HepG2 (cell line): ENCODE results near the gene SAMD14. TPM values are rescaled to one million over a fixed set of nuclear protein-coding genes. Genes with fewer than 3 reads are reported as not detected.
A peak's percentile ranks its signal among the peaks of the same experiment; 100 is the strongest.

ENCODE experiments used
- ARID4A ChIP-seq: sonication (generic); formaldehyde crosslinking; IDR thresholded peaks from 2 replicates; pipeline ENCODE4 v1.5.0; 2020; ENCODE audit warnings: mild to moderate bottlenecking, missing genetic modification reagents, borderline replicate concordance
- BHLHE40 ChIP-seq: IDR thresholded peaks from 2 replicates; pipeline ENCODE4 v1.6.1; 2011; ENCODE audit warnings: low read length, improper control_type of control experiment
- CAMTA2 ChIP-seq: sonication (generic); formaldehyde crosslinking; IDR thresholded peaks from 2 replicates; pipeline ENCODE4 v1.4.0; 2020; ENCODE audit warnings: mild to moderate bottlenecking, missing genetic modification reagents, borderline replicate concordance
- HIVEP1 ChIP-seq: sonication (generic); formaldehyde crosslinking; IDR thresholded peaks from 2 replicates; pipeline ENCODE4 v1.4.0; 2020; ENCODE audit warnings: mild to moderate bottlenecking, missing genetic modification reagents
- HNF4G ChIP-seq, 2 experiments: sonication (generic) in 1 of 2; formaldehyde crosslinking in 1 of 2; IDR thresholded peaks; 2 replicates each; pipeline versions ENCODE4 v1.4.0 to v1.6.1; 2011 to 2020; ENCODE audit warnings: borderline replicate concordance in 2 of 2, low read depth in 2 of 2, mild to moderate bottlenecking in 2 of 2, low read length in 1 of 2, missing genetic modification reagents in 1 of 2, moderate library complexity in 1 of 2
- HNRNPLL ChIP-seq: fragments of 200-400 bp; formaldehyde crosslinking; IDR thresholded peaks from 2 replicates; pipeline ENCODE4 v1.6.1; 2017; ENCODE audit warnings: mild to moderate bottlenecking, low read depth, low read length; ENCODE audit not compliant: poor library complexity, severe bottlenecking
- MYNN ChIP-seq: sonication (generic); formaldehyde crosslinking; IDR thresholded peaks from 2 replicates; pipeline ENCODE4 v1.4.0; 2020; ENCODE audit warnings: mild to moderate bottlenecking, low read depth, missing genetic modification reagents
- NFE2L2 ChIP-seq: fragments of 150-350 bp; IDR thresholded peaks from 2 replicates; pipeline ENCODE4 v1.6.1; 2014; ENCODE audit warnings: low read length
- PPARG ChIP-seq: conservative IDR thresholded peaks from 2 replicates; pipeline ENCODE4 v1.6.1; 2016; ENCODE audit warnings: missing biosample characterization, missing genetic modification reagents
- SALL1 ChIP-seq: sonication (generic); formaldehyde crosslinking; IDR thresholded peaks from 2 replicates; pipeline ENCODE4 v1.8.0; 2022; ENCODE audit warnings: mild to moderate bottlenecking, missing genetic modification reagents
- SOX5 ChIP-seq: IDR thresholded peaks from 2 replicates; pipeline ENCODE4 v1.6.1; 2016; ENCODE audit warnings: borderline replicate concordance
- ZBTB3 ChIP-seq: sonication (generic); formaldehyde crosslinking; IDR thresholded peaks from 2 replicates; pipeline ENCODE4 v1.4.0; 2020; ENCODE audit warnings: low read depth, mild to moderate bottlenecking, moderate library complexity, missing genetic modification reagents, borderline replicate concordance
- ZFP41 ChIP-seq: sonication (generic); formaldehyde crosslinking; IDR thresholded peaks from 2 replicates; pipeline ENCODE4 v1.4.0; 2020; ENCODE audit warnings: mild to moderate bottlenecking, missing genetic modification reagents, borderline replicate concordance
- ZNF225 ChIP-seq: sonication (generic); formaldehyde crosslinking; IDR thresholded peaks from 2 replicates; pipeline ENCODE4 v1.4.0; 2020; ENCODE audit warnings: mild to moderate bottlenecking, missing genetic modification reagents
- ZNF326 ChIP-seq: sonication (generic); formaldehyde crosslinking; IDR thresholded peaks from 2 replicates; pipeline ENCODE4 v1.4.0; 2020; ENCODE audit warnings: missing genetic modification reagents, borderline replicate concordance
- ZNF460 ChIP-seq: sonication (generic); formaldehyde crosslinking; IDR thresholded peaks from 2 replicates; pipeline ENCODE4 v1.5.1; 2020; ENCODE audit warnings: missing genetic modification reagents, mild to moderate bottlenecking, borderline replicate concordance
- ZNF484 ChIP-seq: sonication (generic); formaldehyde crosslinking; IDR thresholded peaks from 2 replicates; pipeline ENCODE4 v1.5.1; 2020; ENCODE audit warnings: mild to moderate bottlenecking, low read depth, missing genetic modification reagents, borderline replicate concordance
- ZNF556 ChIP-seq: sonication (generic); formaldehyde crosslinking; IDR thresholded peaks from 2 replicates; pipeline ENCODE4 v1.4.0; 2020; ENCODE audit warnings: mild to moderate bottlenecking, missing genetic modification reagents, borderline replicate concordance
- ZNF607 ChIP-seq: sonication (generic); formaldehyde crosslinking; IDR thresholded peaks from 2 replicates; pipeline ENCODE4 v1.5.1; 2020; ENCODE audit warnings: missing genetic modification reagents, mild to moderate bottlenecking, borderline replicate concordance
- polyA plus RNA-seq, 8 experiments: library from polyadenylated mRNA; depleted of rRNA in 3 of 8; stranded (reverse) in 7 of 8; unstranded in 1 of 8; fragments of >200 nt; fragmentation: Illumina TruSeq in 4 of 8; extraction: Trizol in 4 of 8; gene quantifications; 2 replicates each; pipeline versions ENCODE4 v1.2.1 to v1.2.3, GENCODE V29; 2011 to 2016; ENCODE audit warnings: low read depth in 4 of 8, missing spikeins in 1 of 8, mixed read lengths in 1 of 8; ENCODE audit not compliant: insufficient read depth in 1 of 8
- total RNA-seq, 5 experiments: library from RNA; depleted of rRNA; stranded (reverse); fragments of >200 nt; fragmentation: Illumina TruSeq; extraction: Trizol; gene quantifications; 2 replicates each; pipeline ENCODE4 v1.2.3, GENCODE V29; 2016; ENCODE audit warnings: low read depth in 1 of 5
- TF ChIP-seq, protein P1 (sequence below): sonication (generic); formaldehyde crosslinking; IDR thresholded peaks from 2 replicates; pipeline ENCODE4 v1.4.0; 2020; ENCODE audit warnings: missing genetic modification reagents

The SAMD14 gene
- total and polyA plus RNA-seq, 2 of the 13 experiments (the other 11 are each of a cell fraction or from before 2014, with no cell fraction given), result 0.07 to 0.22 TPM

DNA sequence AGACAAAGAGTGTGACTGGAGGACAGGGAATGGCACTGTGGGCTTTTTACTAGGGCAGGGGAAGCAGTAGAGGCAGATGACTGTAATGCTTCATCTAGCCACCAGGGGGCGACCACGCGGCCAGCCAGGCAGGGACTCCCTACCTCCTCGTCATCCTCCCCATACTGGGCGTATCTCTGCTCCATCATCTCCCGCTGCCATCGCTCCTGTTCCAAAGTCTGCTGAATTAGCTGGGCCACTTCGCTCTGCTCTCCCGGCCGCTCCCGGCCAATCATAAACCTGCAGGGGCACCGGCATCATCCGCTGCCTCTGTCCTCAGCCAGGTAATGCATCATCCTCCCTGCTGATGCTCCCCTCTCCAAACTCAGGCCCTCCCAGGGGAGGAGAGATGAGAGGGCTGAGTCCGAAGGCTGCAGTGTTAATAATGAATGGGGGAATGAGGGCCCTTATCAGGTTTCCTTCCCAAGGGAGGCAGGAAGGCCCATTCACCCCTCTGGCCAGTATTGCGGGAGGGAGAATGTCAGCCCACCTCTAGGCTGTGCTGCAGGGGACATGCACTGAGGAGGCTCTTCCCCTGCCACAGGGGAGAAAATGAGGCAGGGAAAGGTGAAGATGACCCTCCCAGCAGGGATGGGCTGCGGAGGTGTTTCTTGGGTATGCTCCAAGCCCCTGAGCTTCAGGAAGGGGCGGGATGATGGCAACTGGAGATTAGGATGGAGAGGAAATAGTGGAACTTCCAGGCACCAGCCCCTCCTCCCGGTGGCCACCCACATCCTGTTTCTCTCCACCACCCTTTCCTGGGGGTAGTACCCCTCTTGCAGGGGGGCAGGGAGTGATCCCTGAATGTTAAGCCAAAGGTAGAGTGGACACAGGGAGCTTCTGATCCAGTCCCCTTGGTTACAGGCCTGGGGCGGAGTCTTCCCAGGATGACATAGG, 10.3 kb upstream of the SAMD14 start (continued):
- TF ChIP-seq ZBTB3 (CRISPR knock-in tag) (no peak), ZNF607 (CRISPR knock-in tag) (no peak), BHLHE40 (no peak), NFE2L2 (no peak), ZFP41 (no peak), ARID4A (CRISPR knock-in tag) (peak; percentile 14; the same call in 1 of the 2 replicates), ZNF460 (CRISPR knock-in tag) (no peak), SOX5 (CRISPR knock-in tag) (no peak), ZNF484 (CRISPR knock-in tag) (0 out of 2 replicates have a peak, but pooled peaks have one; percentile 56), CAMTA2 (CRISPR knock-in tag) (no peak), HNRNPLL (peak; percentile 37), HNF4G (IDR thresholded peaks at IDR 0.05; ENCODE audit: borderline replicate concordance, low read depth, low read length) (0 out of 2 replicates have a peak, but pooled peaks have one; percentile 5), HNF4G (CRISPR knock-in tag; IDR thresholded peaks at IDR 0.05; ENCODE audit: borderline replicate concordance, low read depth) (no peak), HIVEP1 (CRISPR knock-in tag) (no peak), MYNN (CRISPR knock-in tag) (no peak), ZNF326 (CRISPR knock-in tag) (no peak), ZNF556 (CRISPR knock-in tag) (no peak), PPARG (CRISPR knock-in tag) (no peak), ZNF225 (CRISPR knock-in tag) (no peak), SALL1 (peak; percentile 64)
- TF ChIP-seq, protein P1, sequence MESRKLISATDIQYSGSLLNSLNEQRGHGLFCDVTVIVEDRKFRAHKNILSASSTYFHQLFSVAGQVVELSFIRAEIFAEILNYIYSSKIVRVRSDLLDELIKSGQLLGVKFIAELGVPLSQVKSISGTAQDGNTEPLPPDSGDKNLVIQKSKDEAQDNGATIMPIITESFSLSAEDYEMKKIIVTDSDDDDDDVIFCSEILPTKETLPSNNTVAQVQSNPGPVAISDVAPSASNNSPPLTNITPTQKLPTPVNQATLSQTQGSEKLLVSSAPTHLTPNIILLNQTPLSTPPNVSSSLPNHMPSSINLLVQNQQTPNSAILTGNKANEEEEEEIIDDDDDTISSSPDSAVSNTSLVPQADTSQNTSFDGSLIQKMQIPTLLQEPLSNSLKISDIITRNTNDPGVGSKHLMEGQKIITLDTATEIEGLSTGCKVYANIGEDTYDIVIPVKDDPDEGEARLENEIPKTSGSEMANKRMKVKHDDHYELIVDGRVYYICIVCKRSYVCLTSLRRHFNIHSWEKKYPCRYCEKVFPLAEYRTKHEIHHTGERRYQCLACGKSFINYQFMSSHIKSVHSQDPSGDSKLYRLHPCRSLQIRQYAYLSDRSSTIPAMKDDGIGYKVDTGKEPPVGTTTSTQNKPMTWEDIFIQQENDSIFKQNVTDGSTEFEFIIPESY (CRISPR knock-in tag), result 0 out of 2 replicates have a peak, but pooled peaks have one; percentile 10
